ENCODE data around the gene MYBPC2.

Gene MYBPC2

GRCh38 chr19:50500753-50501151, 68.1 kb downstream of the MYBPC2 start:
- no peak for DNase-seq (ENCODE audit: low read depth)

- DNase-seq (ENCODE audit: low read depth) = no peak
Observed at GRCh38 chr19:50501186-50501567, 68.5 kb downstream of the MYBPC2 start.

GRCh38 chr19:50501568-50502475, 69.1 kb downstream of the MYBPC2 start:
- DNase-seq (ENCODE audit: low read depth) = no peak

GRCh38 chr19:50505856-50506611, 73.3 kb downstream of the MYBPC2 start:
- no peak for DNase-seq (ENCODE audit: low read depth)

- DNase-seq (ENCODE audit: low read depth) = no peak
Observed at GRCh38 chr19:50506700-50507099, 74.0 kb downstream of the MYBPC2 start.

GRCh38 chr19:50507376-50507775, 74.7 kb downstream of the MYBPC2 start:
- no peak for DNase-seq (ENCODE audit: low read depth)

- DNase-seq (ENCODE audit: low read depth) = no peak
Observed at GRCh38 chr19:50508843-50509190, 76.1 kb downstream of the MYBPC2 start.

GRCh38 chr19:50509366-50509765, 76.7 kb downstream of the MYBPC2 start:
- no peak for DNase-seq (ENCODE audit: low read depth)

GRCh38 chr19:50510121-50510670, 77.5 kb downstream of the MYBPC2 start:
- DNase-seq (ENCODE audit: low read depth) = no peak

GRCh38 chr19:50510700-50511068, 78.0 kb downstream of the MYBPC2 start:
- DNase-seq (ENCODE audit: low read depth) = no peak

GRCh38 chr19:50511069-50511822, 78.6 kb downstream of the MYBPC2 start, which contains the start of gene JOSD2:
JOSD2 (minus strand) TSS chr19:50511191; CDS start chr19:50510431, 760 bp downstream.
- DNase-seq (ENCODE audit: low read depth) = peak; percentile 96

GRCh38 chr19:50512112-50512998, 79.7 kb downstream of the MYBPC2 start:
- no peak for DNase-seq (ENCODE audit: low read depth)

- DNase-seq (ENCODE audit: low read depth) = no peak
Observed at GRCh38 chr19:50512999-50513745, 80.5 kb downstream of the MYBPC2 start.

GRCh38 chr19:50513746-50514345, 81.2 kb downstream of the MYBPC2 start, which contains the start of gene ASPDH:
ASPDH (minus strand) TSS chr19:50513913; CDS start chr19:50513823, 90 bp downstream.
- no peak for DNase-seq (ENCODE audit: low read depth)

GRCh38 chr19:50514346-50515167, 81.9 kb downstream of the MYBPC2 start:
- DNase-seq (ENCODE audit: low read depth) = no peak

GRCh38 chr19:50515168-50515561, 82.5 kb downstream of the MYBPC2 start:
- no peak for DNase-seq (ENCODE audit: low read depth)
